GM12892 (cell line): Measurements from ENCODE around the gene F2. TPM values are rescaled to one million over a fixed set of nuclear protein-coding genes. Genes with fewer than 3 reads are reported as not detected.
"Not testable (repeated sequence)": the region's sequence is repeated elsewhere in the genome, so short reads cannot be mapped to it uniquely, and the experiment has no call there.

Experiments
- DNase-seq: peaks from one replicate; pipeline ENCODE4 v3.0.0; 2011; ENCODE audit not compliant: insufficient read length
- FAIRE-seq: peaks from 2 replicates; lab custom pipeline; 2011; peaks lifted over from hg19 to GRCh38; lab: Jason Lieb, UNC
- POLR2A ChIP-seq: IDR thresholded peaks from 2 replicates; pipeline ENCODE4 v1.6.1; 2011; ENCODE audit warnings: low read depth, low read length, control low read depth
- POLR2AphosphoS5 ChIP-seq: IDR thresholded peaks from 2 replicates; pipeline ENCODE4 v1.6.1; 2011; ENCODE audit warnings: low read depth, low read length, control low read depth
- TAF1 ChIP-seq: IDR thresholded peaks from 2 replicates; pipeline ENCODE4 v1.6.1; 2011; ENCODE audit warnings: low read depth, mild to moderate bottlenecking, control low read depth, low read length, borderline replicate concordance
- polyA plus RNA-seq: library from polyadenylated mRNA; unstranded; fragments of >200 nt; gene quantifications from one replicate; pipeline ENCODE4 v1.2.1, GENCODE V29; 2012; ENCODE audit warnings: missing spikeins, inconsistent platforms; ENCODE audit not compliant: missing spikeins

F2 gene
- not detected for polyA plus RNA-seq

DNA sequence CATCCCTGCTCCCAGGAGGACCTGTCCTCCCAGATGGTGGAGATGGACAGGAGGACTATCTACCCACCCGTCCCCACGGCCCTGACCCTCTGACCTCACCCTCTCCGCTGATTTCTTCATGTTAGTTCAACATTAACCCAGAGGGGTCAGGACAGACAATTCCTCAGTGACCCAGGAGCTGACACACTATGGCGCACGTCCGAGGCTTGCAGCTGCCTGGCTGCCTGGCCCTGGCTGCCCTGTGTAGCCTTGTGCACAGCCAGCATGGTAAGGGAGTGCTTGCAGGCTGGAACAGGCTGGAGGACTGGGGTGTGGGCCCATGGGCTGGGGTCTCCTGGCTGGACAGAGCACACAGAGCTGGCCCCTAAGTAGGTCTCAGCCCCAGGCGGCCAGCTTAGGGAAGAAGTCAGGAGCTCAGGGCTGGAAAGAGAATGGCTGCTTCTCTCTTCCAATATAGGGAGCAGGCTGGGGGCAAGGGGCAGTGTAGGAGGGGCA, at the start of gene F2:
F2 (plus strand) TSS at position 166 of the 495 bp plus-strand sequence; CDS start at position 189, 23 bp downstream.
- TF ChIP-seq TAF1 = no peak
- TF ChIP-seq POLR2A = no peak
- TF ChIP-seq POLR2AphosphoS5 = no peak
- DNase-seq = no peak
- no peak for FAIRE-seq

DNA sequence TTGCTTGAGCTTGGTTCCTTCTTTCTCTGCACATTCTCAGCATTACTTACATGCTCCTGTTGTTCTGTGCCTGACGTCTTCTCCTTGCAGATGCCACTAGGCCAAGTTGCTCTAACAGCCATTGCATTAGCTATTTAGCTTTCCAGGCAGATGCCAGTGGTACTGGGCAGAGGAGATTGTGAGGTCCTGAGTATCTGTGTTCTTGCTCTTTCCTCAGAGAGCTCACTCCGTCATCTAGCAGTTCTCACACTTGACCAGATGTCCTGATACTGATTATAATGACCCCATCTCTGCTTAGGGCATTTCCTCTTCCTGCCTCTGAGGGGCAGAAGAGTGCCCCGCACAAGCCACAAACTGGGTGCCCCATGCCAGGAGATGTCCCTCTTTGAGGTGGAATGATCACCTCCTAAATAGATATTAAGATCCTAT, 49.3 kb upstream of the F2 start:
- DNase-seq (no peak), FAIRE-seq (no peak)
- TF ChIP-seq POLR2A (no peak), TAF1 (no peak), POLR2AphosphoS5 (no peak)

GRCh38 chr11:46670521-46670920, 48.5 kb upstream of the F2 start:
- FAIRE-seq = not testable (repeated sequence)

DNA sequence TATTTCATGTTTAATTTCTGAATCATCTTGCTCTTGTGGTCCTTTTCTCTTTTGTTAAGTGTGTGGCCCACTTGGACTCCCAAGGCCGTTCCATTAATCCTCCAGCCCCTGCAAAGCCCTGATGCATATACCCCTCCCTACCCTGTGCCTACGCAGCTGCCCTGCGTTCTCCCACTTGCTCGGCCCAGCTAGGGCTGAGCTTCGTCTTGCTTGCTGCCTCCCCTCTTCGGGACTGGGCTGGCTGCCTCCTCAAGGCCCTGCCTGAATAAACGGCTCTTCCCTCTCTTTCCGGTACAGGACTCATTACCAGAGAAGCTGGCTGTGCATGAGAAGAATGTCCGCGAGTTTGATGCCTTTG, 47.1 kb upstream of the F2 start:
- no peak for DNase-seq
- FAIRE-seq = no peak
- no peak for TF ChIP-seq TAF1
- no peak for TF ChIP-seq POLR2A
- no peak for TF ChIP-seq POLR2AphosphoS5

More at GRCh38 chr11:46670521-46670920, 48.5 kb upstream of the F2 start:
- DNase-seq = not testable (repeated sequence)

DNA sequence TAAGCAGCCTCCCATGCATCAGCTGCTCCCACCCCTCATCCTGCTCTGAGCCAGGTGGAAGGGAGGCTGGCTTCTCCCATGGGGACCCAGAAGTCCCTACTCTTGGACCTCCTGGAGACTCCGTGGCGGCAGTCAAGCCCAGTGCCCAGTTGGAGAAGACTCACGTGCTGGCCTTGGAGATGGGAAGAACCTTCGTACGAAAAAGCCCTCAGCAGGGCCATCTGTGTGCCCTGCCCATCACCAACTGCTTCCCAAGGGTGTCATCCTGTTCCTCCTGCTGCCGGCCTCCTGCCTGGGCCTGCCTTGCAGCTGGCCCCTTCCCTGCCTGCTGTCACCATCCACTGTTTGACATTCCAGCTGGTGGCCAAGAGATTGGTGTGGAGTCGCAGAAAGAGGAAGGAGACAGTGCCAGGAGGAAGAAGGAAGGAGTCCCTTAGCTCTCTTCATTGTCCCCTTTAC, 46.6 kb upstream of the F2 start:
- TF ChIP-seq POLR2A = no peak
- TF ChIP-seq TAF1 = no peak
- TF ChIP-seq POLR2AphosphoS5 = no peak
- no peak for DNase-seq
- FAIRE-seq = no peak

DNA sequence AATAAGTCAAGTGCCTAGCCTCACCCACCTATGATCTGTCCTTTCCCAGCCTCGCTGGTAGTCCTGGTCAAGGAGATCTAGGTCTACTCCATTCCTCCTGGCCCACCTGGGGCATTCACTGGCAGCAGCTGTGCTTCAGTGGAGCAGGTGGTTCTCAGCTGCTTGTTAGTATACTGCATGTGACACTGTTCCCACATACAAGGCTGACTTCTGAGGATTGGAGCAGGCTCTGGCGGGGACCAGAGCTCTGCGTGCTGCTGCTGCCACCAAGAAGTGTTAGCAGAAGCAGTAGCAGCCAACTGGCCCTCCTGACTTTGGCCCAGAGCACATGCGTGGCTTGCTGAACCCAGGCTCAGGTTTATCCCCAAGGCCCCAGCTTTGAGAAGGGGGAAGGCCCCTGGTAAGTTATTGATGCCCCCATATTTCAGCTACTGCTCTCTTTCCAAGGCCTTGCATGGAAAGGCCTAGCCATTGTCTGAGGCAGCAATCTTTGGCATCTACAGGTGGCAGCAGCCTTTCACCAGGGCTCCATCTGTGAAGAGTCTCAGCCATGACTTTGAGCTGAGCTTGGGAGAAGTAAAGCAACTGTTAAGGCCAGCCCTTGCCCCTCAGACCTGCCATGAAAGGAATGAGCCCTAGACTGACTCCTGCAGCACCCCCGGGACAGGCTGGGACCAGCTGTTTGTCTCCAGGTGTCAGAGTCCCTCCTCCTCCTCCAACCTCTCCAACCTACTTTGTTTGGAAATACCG, 45.1 kb upstream of the F2 start:
- FAIRE-seq (no peak), DNase-seq (no peak)
- 0 out of 2 replicates have a peak, but pooled peaks have one; percentile 29 for TF ChIP-seq POLR2AphosphoS5
- TF ChIP-seq POLR2A = no peak
- TF ChIP-seq TAF1 = no peak

GRCh38 chr11:46674463-46675287, 44.3 kb upstream of the F2 start:
- no peak for FAIRE-seq
- DNase-seq = no peak
- no peak for TF ChIP-seq TAF1
- TF ChIP-seq POLR2A = no peak
- no peak for TF ChIP-seq POLR2AphosphoS5

DNA sequence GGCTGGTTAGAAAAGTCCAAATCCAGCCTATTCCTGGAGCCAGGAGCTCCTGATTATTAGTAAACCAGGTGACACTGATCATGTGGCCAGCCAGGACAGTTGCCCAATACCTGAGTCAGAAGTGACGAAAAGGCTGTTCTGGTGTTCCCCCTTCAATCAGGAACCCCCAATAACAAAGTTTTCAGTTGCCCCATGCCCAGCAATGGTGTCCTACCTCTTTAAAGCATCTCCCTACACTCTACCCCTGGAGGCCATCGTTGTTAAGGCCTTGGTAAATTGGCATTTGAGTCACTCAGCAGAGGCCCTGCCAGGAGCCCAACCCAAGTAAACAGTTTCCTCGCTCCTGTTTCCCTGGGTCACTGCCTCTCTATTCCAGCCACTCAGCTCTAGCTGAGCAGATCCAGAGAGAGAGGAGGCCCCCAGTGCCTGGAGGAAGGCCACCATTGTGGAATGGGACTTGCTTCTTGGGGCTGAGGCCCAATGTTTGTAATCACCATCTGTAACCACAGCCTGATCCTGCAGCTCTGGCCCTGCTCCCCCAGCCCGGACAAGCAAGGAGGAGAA, 43.6 kb upstream of the F2 start:
- no peak for DNase-seq
- no peak for TF ChIP-seq TAF1
- 0 out of 2 replicates have a peak, but pooled peaks have one; percentile 24 for TF ChIP-seq POLR2A
- no peak for TF ChIP-seq POLR2AphosphoS5
- no peak for FAIRE-seq

GRCh38 chr11:46675949-46676348, 43.1 kb upstream of the F2 start:
- FAIRE-seq = no peak

DNA sequence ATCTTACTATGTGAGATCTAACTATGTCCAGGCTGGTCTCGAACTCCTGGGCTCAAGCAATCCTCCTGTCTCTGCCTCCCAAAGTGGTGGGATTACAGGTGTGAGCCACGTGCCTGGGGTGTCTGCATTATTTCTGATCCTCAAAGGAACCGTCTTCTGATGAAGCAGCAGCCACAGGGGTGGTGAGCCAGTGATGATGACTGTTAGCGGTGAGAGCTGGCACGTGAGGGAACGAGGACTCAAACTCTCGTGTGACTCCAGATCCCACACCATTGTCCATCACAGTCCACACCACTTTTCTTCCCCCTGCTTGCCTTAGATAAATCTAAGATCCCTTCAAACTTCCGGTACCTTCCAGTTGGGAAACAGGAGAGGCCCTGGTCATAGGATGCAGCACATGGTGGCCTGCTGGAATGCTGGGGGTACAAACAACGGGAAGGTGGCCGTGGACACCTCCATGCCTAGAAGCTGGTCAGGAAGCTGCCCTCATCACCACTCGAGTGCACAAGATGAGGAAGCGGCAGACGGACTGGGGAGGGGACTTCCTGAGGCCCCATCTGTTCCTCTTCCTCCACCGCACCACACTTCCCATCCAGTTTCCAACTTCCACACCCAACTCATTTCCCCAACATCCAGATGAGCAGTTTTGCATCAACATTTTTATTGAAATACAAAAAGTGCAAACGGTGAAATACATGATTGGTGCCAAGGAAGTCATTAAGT, 42.4 kb upstream of the F2 start:
- no peak for DNase-seq
- no peak for FAIRE-seq
- TF ChIP-seq TAF1 (no peak), POLR2AphosphoS5 (peak; percentile 19; the same call in 1 of the 2 replicates)

More at GRCh38 chr11:46675949-46676348, 43.1 kb upstream of the F2 start:
- no peak for TF ChIP-seq TAF1
- TF ChIP-seq POLR2AphosphoS5 = no peak
- DNase-seq = no peak

GRCh38 chr11:46677169-46677568, 41.8 kb upstream of the F2 start:
- no peak for TF ChIP-seq POLR2AphosphoS5
- DNase-seq (no peak), FAIRE-seq (no peak)
